Keratinocyte (primary cell): ENCODE data around the gene ATXN7L1. TPM values are rescaled to one million over a fixed set of nuclear protein-coding genes. Genes with fewer than 3 reads are reported as not detected.

ENCODE experiments used
- DNase-seq: peaks from one replicate; pipeline ENCODE4 v3.0.0-alpha.2; 2011; ENCODE audit warnings: low read depth, missing footprints, low spot score
- FAIRE-seq: peaks from 2 replicates; lab custom pipeline; 2011; peaks lifted over from hg19 to GRCh38; lab: Jason Lieb, UNC
- H2AFZ ChIP-seq: 2 replicates; pipeline ENCODE4 v1.6.0; 2012; ENCODE audit warnings: low read length, control low read depth, inconsistent platforms; ENCODE audit not compliant: control insufficient read depth
- H3K27ac ChIP-seq: 2 replicates; pipeline ENCODE4 v1.5.1; 2011; ENCODE audit warnings: low read length; ENCODE audit not compliant: control insufficient read depth, insufficient read depth
- H3K27me3 ChIP-seq: 3 replicates; pipeline ENCODE4 v1.6.0; 2011; ENCODE audit warnings: low read length; ENCODE audit not compliant: control insufficient read depth, insufficient read depth; ENCODE audit errors: extremely low read depth
- H3K36me3 ChIP-seq, 2 experiments: 2 replicates in 1 of 2; 3 replicates in 1 of 2; pipeline ENCODE4 v1.5.1; 2011; ENCODE audit warnings: low read length in 2 of 2, mild to moderate bottlenecking in 1 of 2; ENCODE audit not compliant: control insufficient read depth in 2 of 2, insufficient read depth in 2 of 2; ENCODE audit errors: extremely low read depth in 1 of 2
- H3K4me1 ChIP-seq: 3 replicates; pipeline ENCODE4 v1.5.1; 2011; ENCODE audit warnings: low read length; ENCODE audit not compliant: control insufficient read depth, insufficient read depth; ENCODE audit errors: extremely low read depth
- H3K4me2 ChIP-seq: 3 replicates; pipeline ENCODE4 v1.6.0; 2011; ENCODE audit warnings: low read depth, low read length; ENCODE audit not compliant: control insufficient read depth, insufficient read depth; ENCODE audit errors: extremely low read depth
- H3K4me3 ChIP-seq, 3 experiments: fragments of 200-600 bp in 1 of 3; sonication (generic) in 1 of 3; 2 replicates in 2 of 3; 3 replicates in 1 of 3; pipeline ENCODE4 v1.5.1; 2011 to 2016; ENCODE audit warnings: low read length in 3 of 3, mild to moderate bottlenecking in 3 of 3, control low read depth in 2 of 3, inconsistent platforms in 1 of 3, low read depth in 1 of 3, mixed read lengths in 1 of 3, mixed run types in 1 of 3, moderate library complexity in 1 of 3; ENCODE audit not compliant: control insufficient read depth in 2 of 3, insufficient read depth in 2 of 3; ENCODE audit errors: extremely low read depth in 1 of 3
- H3K79me2 ChIP-seq: 2 replicates; pipeline ENCODE4 v1.6.0; 2012; ENCODE audit warnings: low read length; ENCODE audit not compliant: control insufficient read depth, insufficient read depth
- H3K9ac ChIP-seq: 3 replicates; pipeline ENCODE4 v1.6.0; 2011; ENCODE audit warnings: low read length; ENCODE audit not compliant: control insufficient read depth, insufficient read depth; ENCODE audit errors: extremely low read depth
- H3K9me1 ChIP-seq: 3 replicates; pipeline ENCODE4 v1.6.0; 2011; ENCODE audit warnings: low read length; ENCODE audit not compliant: control insufficient read depth, insufficient read depth; ENCODE audit errors: extremely low read depth
- H3K9me3 ChIP-seq: 2 replicates; pipeline ENCODE4 v1.5.1; 2012; ENCODE audit warnings: low read depth, low read length; ENCODE audit not compliant: control insufficient read depth
- H4K20me1 ChIP-seq: 3 replicates; pipeline ENCODE4 v1.6.0; 2011; ENCODE audit warnings: low read length; ENCODE audit not compliant: control insufficient read depth, insufficient read depth; ENCODE audit errors: extremely low read depth
- EZH2 ChIP-seq: IDR thresholded peaks from one replicate; pipeline ENCODE4 v1.6.1; 2012; ENCODE audit warnings: inconsistent platforms, mild to moderate bottlenecking, low read length, moderate library complexity
- dilution Hi-C: fragments of 300-500 bp; cut with MboI; formaldehyde crosslinking; loops from one replicate; pipeline ENCODE4 v1.7.0; 2020; ENCODE audit warnings: low sequenced_read_pairs; ENCODE audit not compliant: extremely low pct_ligation_motif_present
- polyA plus RNA-seq, 5 experiments: library from polyadenylated mRNA; depleted of rRNA in 3 of 5; stranded (reverse) in 3 of 5; stranded (forward) in 1 of 5; unstranded in 1 of 5; fragments of >200 nt; gene quantifications; 1 replicate in 1 of 5; 2 replicates in 3 of 5; 3 replicates in 1 of 5; pipeline versions ENCODE4 v1.2.1 to v1.2.3, GENCODE V29; 2011 to 2012; ENCODE audit warnings: missing spikeins in 2 of 5, low read depth in 1 of 5, low replicate concordance in 1 of 5
- TF ChIP-seq, protein P1 (sequence below), 3 experiments: IDR thresholded peaks in 1 of 3; conservative IDR thresholded peaks in 1 of 3; optimal IDR thresholded peaks in 1 of 3; 2 replicates in 2 of 3; 3 replicates in 1 of 3; pipeline versions ENCODE3 to v1.5.1; 2011; ENCODE audit warnings: low read length in 3 of 3, mild to moderate bottlenecking in 3 of 3, moderate library complexity in 2 of 3, control low read depth in 1 of 3, inconsistent platforms in 1 of 3; ENCODE audit not compliant: insufficient read depth in 2 of 3; ENCODE audit errors: extremely low read depth in 1 of 3

The ATXN7L1 gene
- polyA plus RNA-seq, 1 donor (not counting 4 experiments of a cell fraction or from before 2014, with no cell fraction given) = 4.8 TPM

DNA sequence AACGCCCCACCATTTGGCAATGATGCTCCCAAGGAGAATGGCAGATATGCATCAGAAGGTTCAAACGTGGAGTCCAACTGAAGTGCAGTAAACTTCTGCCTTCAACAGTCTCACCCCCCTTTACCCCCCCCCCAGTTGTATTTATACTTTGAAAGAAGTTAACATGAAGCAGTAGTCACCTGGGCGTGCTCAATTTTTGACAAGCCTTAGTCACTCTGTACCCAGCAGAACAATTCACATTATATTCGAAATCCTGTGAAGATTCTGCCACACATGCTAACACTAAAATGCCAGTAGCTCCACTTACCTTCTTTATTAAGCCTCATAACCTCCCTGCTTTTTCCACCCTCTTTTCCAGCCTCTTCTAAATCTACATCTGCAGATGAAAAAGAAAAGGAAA lies 894 bp downstream of the ATXN7L1 start:
- FAIRE-seq (no peak), DNase-seq (no peak)
- Histone ChIP-seq H3K27ac (peak overlapping the region; percentile 86), H3K9me1 (no peaks in the 10 kb centered on the region), H3K9ac (peak overlapping the region; percentile 91), H3K4me1 (peaks cover 19% of the 10 kb centered on the region), H3K4me3 (peak overlapping the region; percentile 73 to 83 (median 77)), H4K20me1 (no peaks in the 10 kb centered on the region), H3K79me2 (peaks cover 1% of the 10 kb centered on the region), H3K27me3 (no peaks in the 10 kb centered on the region), H2AFZ (no peak overlapping the region), H3K9me3 (no peaks in the 10 kb centered on the region), H3K4me2 (peak overlapping the region; percentile 58), H3K36me3 (peaks cover 0 to 6% of the 10 kb centered on the region in 2 experiments)
- dilution Hi-C loops = no loop called here
- TF ChIP-seq, protein P1, sequence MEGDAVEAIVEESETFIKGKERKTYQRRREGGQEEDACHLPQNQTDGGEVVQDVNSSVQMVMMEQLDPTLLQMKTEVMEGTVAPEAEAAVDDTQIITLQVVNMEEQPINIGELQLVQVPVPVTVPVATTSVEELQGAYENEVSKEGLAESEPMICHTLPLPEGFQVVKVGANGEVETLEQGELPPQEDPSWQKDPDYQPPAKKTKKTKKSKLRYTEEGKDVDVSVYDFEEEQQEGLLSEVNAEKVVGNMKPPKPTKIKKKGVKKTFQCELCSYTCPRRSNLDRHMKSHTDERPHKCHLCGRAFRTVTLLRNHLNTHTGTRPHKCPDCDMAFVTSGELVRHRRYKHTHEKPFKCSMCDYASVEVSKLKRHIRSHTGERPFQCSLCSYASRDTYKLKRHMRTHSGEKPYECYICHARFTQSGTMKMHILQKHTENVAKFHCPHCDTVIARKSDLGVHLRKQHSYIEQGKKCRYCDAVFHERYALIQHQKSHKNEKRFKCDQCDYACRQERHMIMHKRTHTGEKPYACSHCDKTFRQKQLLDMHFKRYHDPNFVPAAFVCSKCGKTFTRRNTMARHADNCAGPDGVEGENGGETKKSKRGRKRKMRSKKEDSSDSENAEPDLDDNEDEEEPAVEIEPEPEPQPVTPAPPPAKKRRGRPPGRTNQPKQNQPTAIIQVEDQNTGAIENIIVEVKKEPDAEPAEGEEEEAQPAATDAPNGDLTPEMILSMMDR (optimal IDR thresholded peaks at IDR 0.05 in 1 of 3, IDR thresholded peaks at IDR 0.05 in 1 of 3, conservative IDR thresholded peaks at IDR 0.05 in 1 of 3; ENCODE audit: extremely low read depth in 1 of 3, insufficient read depth in 2 of 3, low read length in 3 of 3) = no peak
- TF ChIP-seq EZH2 = no peak

DNA sequence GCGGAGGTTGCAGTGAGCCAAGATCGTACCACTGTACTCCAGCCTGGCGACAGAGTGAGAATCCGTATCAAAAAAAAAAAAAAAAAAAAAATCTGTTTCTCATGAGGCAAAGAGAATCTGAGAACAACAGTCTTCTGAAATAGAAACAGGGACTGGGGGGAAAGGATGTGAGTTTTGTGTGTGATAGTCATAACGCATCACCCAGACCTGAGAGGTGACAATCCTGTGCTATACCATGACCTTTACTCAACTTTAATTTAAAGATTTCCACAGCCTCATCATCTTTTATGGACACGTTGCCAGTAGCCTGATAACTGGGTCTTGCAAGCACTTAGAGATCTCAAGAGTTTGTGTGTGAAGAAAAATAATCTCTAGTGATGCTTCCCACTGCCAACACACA lies 2.3 kb downstream of the ATXN7L1 start:
- Histone ChIP-seq H2AFZ (no peak overlapping the region), H3K36me3 (peaks cover 2 to 6% of the 10 kb centered on the region in 2 experiments), H3K9me1 (no peaks in the 10 kb centered on the region), H3K27me3 (no peaks in the 10 kb centered on the region), H3K4me2 (no peak overlapping the region), H3K27ac (no peak overlapping the region), H4K20me1 (no peaks in the 10 kb centered on the region), H3K9ac (no peak overlapping the region), H3K9me3 (no peaks in the 10 kb centered on the region), H3K79me2 (peaks cover 1% of the 10 kb centered on the region), H3K4me1 (peaks cover 18% of the 10 kb centered on the region), H3K4me3 (no peak overlapping the region)
- DNase-seq (no peak), FAIRE-seq (no peak)
- dilution Hi-C loops = no loop called here
- TF ChIP-seq EZH2 = no peak
- TF ChIP-seq, protein P1 (optimal IDR thresholded peaks at IDR 0.05 in 1 of 3, IDR thresholded peaks at IDR 0.05 in 1 of 3, conservative IDR thresholded peaks at IDR 0.05 in 1 of 3; ENCODE audit: extremely low read depth in 1 of 3, insufficient read depth in 2 of 3, low read length in 3 of 3) = no peak
